ENCODE data around the gene PLEKHA5.

DNA sequence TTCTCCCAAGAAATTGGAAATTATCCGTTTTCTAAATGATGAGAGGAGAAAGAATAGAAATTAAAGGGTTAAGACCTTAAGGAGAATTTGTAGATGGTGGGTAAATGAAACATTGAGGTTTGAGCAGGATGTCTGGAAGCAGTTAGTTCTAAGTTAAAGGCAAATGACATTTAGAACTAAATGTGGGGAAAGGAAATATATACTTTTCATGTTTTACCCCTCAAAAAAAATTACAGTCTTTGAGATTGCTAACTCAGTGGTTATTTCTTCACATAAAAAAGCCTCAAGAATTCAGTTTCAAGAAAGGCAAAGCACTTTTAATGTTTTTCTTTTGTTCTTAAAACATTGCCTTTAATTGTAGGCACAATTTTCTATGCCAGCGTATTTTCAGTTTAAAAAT is 114.0 kb downstream of the PLEKHA5 start:
- TF ChIP-seq, protein P1, sequence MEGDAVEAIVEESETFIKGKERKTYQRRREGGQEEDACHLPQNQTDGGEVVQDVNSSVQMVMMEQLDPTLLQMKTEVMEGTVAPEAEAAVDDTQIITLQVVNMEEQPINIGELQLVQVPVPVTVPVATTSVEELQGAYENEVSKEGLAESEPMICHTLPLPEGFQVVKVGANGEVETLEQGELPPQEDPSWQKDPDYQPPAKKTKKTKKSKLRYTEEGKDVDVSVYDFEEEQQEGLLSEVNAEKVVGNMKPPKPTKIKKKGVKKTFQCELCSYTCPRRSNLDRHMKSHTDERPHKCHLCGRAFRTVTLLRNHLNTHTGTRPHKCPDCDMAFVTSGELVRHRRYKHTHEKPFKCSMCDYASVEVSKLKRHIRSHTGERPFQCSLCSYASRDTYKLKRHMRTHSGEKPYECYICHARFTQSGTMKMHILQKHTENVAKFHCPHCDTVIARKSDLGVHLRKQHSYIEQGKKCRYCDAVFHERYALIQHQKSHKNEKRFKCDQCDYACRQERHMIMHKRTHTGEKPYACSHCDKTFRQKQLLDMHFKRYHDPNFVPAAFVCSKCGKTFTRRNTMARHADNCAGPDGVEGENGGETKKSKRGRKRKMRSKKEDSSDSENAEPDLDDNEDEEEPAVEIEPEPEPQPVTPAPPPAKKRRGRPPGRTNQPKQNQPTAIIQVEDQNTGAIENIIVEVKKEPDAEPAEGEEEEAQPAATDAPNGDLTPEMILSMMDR (IDR thresholded peaks at IDR 0.05; ENCODE audit: low read length), result no peak
- no peak for TF ChIP-seq EZH2 (IDR thresholded peaks at IDR 0.05; ENCODE audit: borderline replicate concordance, low read length)

Measured in OCI-LY1 (cell line).